Iris pigment epithelial cell (primary cell): ENCODE measurements around the gene HOOK1.
A peak's percentile ranks its signal among the peaks of the same experiment; 100 is the strongest.

Source experiments
- DNase-seq: peaks from one replicate; pipeline ENCODE4 v3.0.0-alpha.2; 2011; ENCODE audit warnings: low read depth

Gene HOOK1

GRCh38 chr1:59814901-59815825 lies at the start of gene HOOK1:
TSS of gene HOOK1 (plus strand) at chr1:59814949. CDS start at chr1:59815118, 169 bp downstream.
- no peak for DNase-seq

- DNase-seq: no peak
These were observed 49.6 kb upstream of the HOOK1 start for GRCh38 chr1:59765011-59765730.

GRCh38 chr1:59766227-59766855 lies 48.4 kb upstream of the HOOK1 start:
- peak; percentile 15 for DNase-seq

GRCh38 chr1:59767119-59767518 lies 47.6 kb upstream of the HOOK1 start:
- no peak for DNase-seq

GRCh38 chr1:59768792-59769735 lies 45.7 kb upstream of the HOOK1 start:
- no peak for DNase-seq

GRCh38 chr1:59769736-59770095 lies 45.0 kb upstream of the HOOK1 start:
- DNase-seq: no peak

- DNase-seq: no peak
These were observed 43.4 kb upstream of the HOOK1 start for GRCh38 chr1:59771361-59771760.

- no peak for DNase-seq
These were observed 39.3 kb upstream of the HOOK1 start for GRCh38 chr1:59775480-59775879.

GRCh38 chr1:59776960-59777852 lies 37.5 kb upstream of the HOOK1 start:
- peak; percentile 28 for DNase-seq

GRCh38 chr1:59779949-59780348 lies 34.8 kb upstream of the HOOK1 start:
- DNase-seq: no peak

GRCh38 chr1:59788825-59789224 lies 25.9 kb upstream of the HOOK1 start:
- peak; percentile 16 for DNase-seq

- no peak for DNase-seq
These were observed 16.1 kb upstream of the HOOK1 start for GRCh38 chr1:59798600-59798999.

- DNase-seq: no peak
These were observed 11.2 kb upstream of the HOOK1 start for GRCh38 chr1:59803458-59804038.

- DNase-seq: no peak
These were observed 10.4 kb upstream of the HOOK1 start for GRCh38 chr1:59804301-59804700.

GRCh38 chr1:59805554-59805953 lies 9.2 kb upstream of the HOOK1 start:
- no peak for DNase-seq

- no peak for DNase-seq
These were observed 409 bp upstream of the HOOK1 start for GRCh38 chr1:59814180-59814900.

- DNase-seq: no peak
These were observed 1.1 kb downstream of the HOOK1 start for GRCh38 chr1:59815892-59816291.

GRCh38 chr1:59816318-59816878 lies 1.6 kb downstream of the HOOK1 start:
- no peak for DNase-seq
